GM23338 (cell line): Measurements from ENCODE around the gene ITPRIP.

ENCODE experiments used
- CREB1 ChIP-seq: fragments of 250-450 bp; sonication (Bioruptor Pico); IDR thresholded peaks from 2 replicates; pipeline ENCODE4 v1.5.0; 2020; ENCODE audit warnings: low read depth, mild to moderate bottlenecking, moderate library complexity
- CTCF ChIP-seq, 2 experiments: fragments of 200-600 bp in 1 of 2; sonication (generic) in 1 of 2; conservative IDR thresholded peaks; 2 replicates each; pipeline versions ENCODE4 v1.5.1 to v1.6.1; 2016 to 2017; ENCODE audit warnings: antibody characterized with exemption in 2 of 2, low read depth in 2 of 2, mild to moderate bottlenecking in 2 of 2, moderate library complexity in 1 of 2
- EZH2phosphoT487 ChIP-seq: fragments of 200-600 bp; sonication (generic); IDR thresholded peaks from one replicate; pipeline ENCODE4 v1.8.1; 2018; ENCODE audit warnings: antibody characterized with exemption; ENCODE audit not compliant: unreplicated experiment
- POLR2AphosphoS5 ChIP-seq: IDR thresholded peaks from 2 replicates; pipeline ENCODE4 v1.6.1; 2016; ENCODE audit warnings: antibody characterized with exemption, low read depth

- TF ChIP-seq CTCF (conservative IDR thresholded peaks at IDR 0.05; ENCODE audit: low read depth in 2 of 2) (peak; percentile 95), CREB1 (CRISPR knock-in tag) (no peak), POLR2AphosphoS5 (no peak), EZH2phosphoT487 (no peak)
Observed at GRCh38 chr10:104297697-104298660, 40.3 kb downstream of the ITPRIP start.
